ENCODE data around the gene PSMG3.

GRCh38 chr7:1546274-1546908, 23.4 kb downstream of the PSMG3 start:
- TF ChIP-seq SIN3A (IDR thresholded peaks at IDR 0.05; ENCODE audit: borderline replicate concordance, insufficient read depth, low read length) (no peak), POLR2AphosphoS5 (IDR thresholded peaks at IDR 0.05; ENCODE audit: low read depth, low read length) (no peak), FOXP2 (optimal IDR thresholded peaks at IDR 0.05; ENCODE audit: borderline replicate concordance, extremely low read depth, extremely low read length, insufficient read depth) (no peak), TAF1 (IDR thresholded peaks at IDR 0.05; ENCODE audit: borderline replicate concordance, insufficient read depth, low read length) (no peak)
